Small intestine (tissue), 7 donors: Measurements from ENCODE around the gene PAX8. TPM values are rescaled to one million over a fixed set of nuclear protein-coding genes. Genes with fewer than 3 reads are reported as not detected.

ENCODE experiments used
- DNase-seq, 2 donors: peaks; one replicate each; pipeline versions ENCODE4 v3.0.0 to v3.0.0-alpha.2; 2013
- FAIRE-seq: peaks from 2 replicates; lab custom pipeline; 2012; peaks lifted over from hg19 to GRCh38; lab: Jason Lieb, UNC
- H3K27ac ChIP-seq, 3 donors: one replicate each; pipeline ENCODE4 v1.5.1; 2013; ENCODE audit warnings: low read length in 2 of 3, mild to moderate bottlenecking in 2 of 3, control low read depth in 1 of 3, inconsistent platforms in 1 of 3, low read depth in 1 of 3, moderate library complexity in 1 of 3
- H3K27me3 ChIP-seq, 3 donors: one replicate each; pipeline ENCODE4 v1.6.1; 2013; ENCODE audit warnings: low read length in 3 of 3, inconsistent platforms in 1 of 3; ENCODE audit not compliant: control insufficient read depth in 3 of 3, insufficient read depth in 3 of 3
- H3K36me3 ChIP-seq, 3 donors: one replicate each; pipeline ENCODE4 v1.6.1; 2013; ENCODE audit warnings: low read length in 3 of 3, inconsistent platforms in 1 of 3, low read depth in 1 of 3, mild to moderate bottlenecking in 1 of 3, moderate library complexity in 1 of 3; ENCODE audit not compliant: control insufficient read depth in 3 of 3, insufficient read depth in 2 of 3
- H3K4me1 ChIP-seq, 3 donors: one replicate each; pipeline ENCODE4 v1.6.1; 2013; ENCODE audit warnings: low read length in 2 of 3, inconsistent platforms in 1 of 3, low read depth in 1 of 3, mild to moderate bottlenecking in 1 of 3, moderate library complexity in 1 of 3; ENCODE audit not compliant: control insufficient read depth in 3 of 3, insufficient read depth in 2 of 3
- H3K4me3 ChIP-seq, 3 donors: one replicate each; pipeline ENCODE4 v1.5.1; 2013; ENCODE audit warnings: low read length in 3 of 3, control low read depth in 1 of 3, inconsistent platforms in 1 of 3, low read depth in 1 of 3, mild to moderate bottlenecking in 1 of 3, moderate library complexity in 1 of 3
- H3K9me3 ChIP-seq, 2 donors: one replicate each; pipeline ENCODE4 v1.6.1; 2013; ENCODE audit warnings: low read depth in 1 of 2, low read length in 1 of 2; ENCODE audit not compliant: control insufficient read depth in 2 of 2, insufficient read depth in 1 of 2
- WGBS, 3 donors: extraction: QIAGEN DNeasy Blood & Tissue Kit; methylation state at CpG; one replicate each; pipeline ENCODE4 v1.1.7; 2013; 5-methylcytosine and 5-hydroxymethylcytosine counted together
- polyA plus RNA-seq, 4 donors: library from polyadenylated mRNA; stranded (reverse) in 3 of 4; unstranded in 1 of 4; fragments of 200-250 nt in 3 of 4; fragments of 120-200 nt in 1 of 4; gene quantifications; one replicate each; pipeline versions ENCODE4 v1.2.1 to v1.2.3, GENCODE V29; 2013
- donor health status: healthy with polysubstance abuse.
- donor health status: control.
- donor health status: control.
- donor health status: Bipolar disorder and iron deficiency.
- donor health status: healthy.

PAX8 gene
- polyA plus RNA-seq, 4 donors, result 0.45 to 5.5 (median 2.5) TPM

DNA sequence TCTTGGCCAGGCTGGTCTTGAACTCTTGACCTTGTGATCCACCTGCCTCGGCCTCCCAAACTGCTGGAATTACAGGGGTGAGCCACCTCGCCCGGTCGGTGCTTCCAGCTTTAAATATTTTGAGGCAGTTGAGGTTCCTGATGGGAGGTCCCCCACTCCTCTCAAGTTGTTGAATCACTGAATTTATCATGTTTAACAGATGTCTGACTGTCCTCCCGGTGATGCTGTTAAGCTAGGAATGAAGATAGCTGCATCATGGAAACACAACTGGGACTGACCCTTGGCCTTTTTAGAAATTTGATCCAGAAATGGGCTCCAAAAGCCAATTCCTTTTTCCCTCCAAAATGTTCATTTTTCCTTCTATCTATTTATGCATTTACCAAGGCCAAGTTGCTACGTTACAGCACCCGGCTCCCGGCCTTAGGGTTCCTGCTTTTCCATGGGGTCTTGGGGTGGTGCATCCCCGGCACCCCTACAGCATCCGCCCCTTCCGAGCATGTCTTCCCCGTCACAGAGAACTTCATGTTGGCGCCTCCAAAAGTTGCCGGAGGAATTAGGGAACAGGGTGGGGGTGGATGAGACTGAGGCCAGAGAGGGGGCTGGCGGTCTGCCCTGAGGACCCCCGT, 43.9 kb downstream of the PAX8 start:
- no peak for DNase-seq
- WGBS, 3 donors, result 64 to 91% (median 90%) methylated on average over 16 of the region's 16 CpGs

DNA sequence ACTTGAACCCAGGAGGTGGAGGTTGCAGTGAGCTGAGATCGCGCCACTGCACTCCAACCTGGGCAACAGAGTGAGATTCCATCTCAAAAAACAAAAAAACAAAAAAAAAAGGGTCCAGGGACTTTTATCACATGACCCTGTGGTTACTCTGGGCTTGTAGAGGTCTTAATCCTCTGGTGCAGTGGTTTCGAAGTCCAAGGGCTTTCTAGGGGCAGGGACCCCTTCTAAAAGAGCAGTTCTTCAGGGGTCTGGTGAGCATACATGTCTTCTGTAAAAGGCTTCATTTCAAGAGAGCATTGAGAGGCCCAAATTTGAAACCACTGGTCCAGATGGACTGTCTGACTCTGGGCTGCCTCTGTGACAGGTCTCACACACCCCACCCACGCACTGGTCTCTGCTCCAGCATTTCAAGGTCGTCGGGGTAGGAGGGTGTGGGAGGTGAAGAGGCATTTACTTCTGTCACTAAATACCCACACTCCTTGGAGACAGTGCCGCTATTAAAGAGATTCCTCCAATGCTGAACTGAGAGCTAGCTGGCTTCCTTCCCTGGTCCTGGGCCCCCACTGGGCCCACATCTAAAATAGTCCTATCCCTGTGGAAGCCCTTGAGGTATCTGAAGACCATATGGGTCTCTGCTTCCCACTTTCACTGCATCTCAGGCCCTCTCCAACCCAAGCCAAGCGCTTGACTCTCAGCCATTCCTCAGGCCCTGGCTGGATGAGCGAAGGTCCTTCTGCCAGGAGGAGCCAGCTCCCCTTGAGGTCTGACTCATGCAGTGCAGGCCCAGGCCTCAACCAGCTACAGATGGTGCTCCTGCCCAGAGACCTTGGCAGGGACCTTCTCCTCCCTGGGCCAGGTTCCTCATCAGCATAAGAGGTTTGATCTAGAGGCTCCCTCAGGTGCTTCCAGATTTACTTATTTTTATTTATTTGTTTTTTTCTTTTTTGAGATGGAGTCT, 44.8 kb downstream of the PAX8 start:
- Histone ChIP-seq H3K27ac (no peak overlapping the region), H3K4me3 (no peak overlapping the region), H3K4me1 (peaks cover 2 to 13% (median 7%) of the 10 kb centered on the region in 3 donors), H3K36me3 (no peaks in the 10 kb centered on the region), H3K9me3 (no peaks in the 10 kb centered on the region), H3K27me3 (no peaks in the 10 kb centered on the region)
- WGBS, 3 donors, result 79 to 83% (median 83%) methylated on average over 9 of the region's 9 CpGs
- DNase-seq (peak in 1 of 2 donors; percentile 44), FAIRE-seq (no peak)

More for the DNA sequence above, 43.9 kb downstream of the PAX8 start:
- no peak for FAIRE-seq
- H3K27me3 ChIP-seq, result no peaks in the 10 kb centered on the region
- H3K36me3 ChIP-seq, result peaks cover 0 to 2% (median 0%) of the 10 kb centered on the region in 3 donors
- H3K4me3 ChIP-seq, result peak overlapping the region in 2 of 3 donors; percentile 39 to 69
- no peaks in the 10 kb centered on the region for H3K9me3 ChIP-seq
- no peak overlapping the region for H3K27ac ChIP-seq
- H3K4me1 ChIP-seq, result peaks cover 4 to 9% (median 4%) of the 10 kb centered on the region in 3 donors

DNA sequence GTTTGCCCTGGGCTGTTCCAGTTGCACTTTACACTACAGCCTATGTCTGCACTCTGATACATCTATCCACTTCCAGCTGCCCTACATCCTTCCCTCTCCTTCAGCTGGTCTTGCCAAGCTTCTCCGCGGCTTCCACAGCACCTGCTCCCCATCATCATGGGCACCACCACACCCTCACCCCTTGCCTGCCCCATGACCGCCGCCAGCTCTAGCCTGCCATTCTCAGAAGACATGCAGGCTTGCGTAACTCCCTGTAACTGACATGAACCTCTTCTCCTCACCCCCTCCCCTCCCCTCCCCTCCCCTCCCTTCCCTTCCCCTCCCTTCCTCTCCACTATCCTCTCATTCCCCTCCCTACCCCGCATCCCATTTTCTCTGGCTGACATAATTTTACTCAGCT, 46.0 kb downstream of the PAX8 start:
- Histone ChIP-seq H3K4me1 (peaks cover 2 to 13% (median 7%) of the 10 kb centered on the region in 3 donors), H3K9me3 (no peaks in the 10 kb centered on the region), H3K27ac (no peak overlapping the region), H3K4me3 (no peak overlapping the region), H3K27me3 (no peaks in the 10 kb centered on the region), H3K36me3 (no peaks in the 10 kb centered on the region)
- DNase-seq (no peak), FAIRE-seq (no peak)
- WGBS, 3 donors, result 22 to 66% (median 49%) methylated on average over 6 of the region's 6 CpGs

DNA sequence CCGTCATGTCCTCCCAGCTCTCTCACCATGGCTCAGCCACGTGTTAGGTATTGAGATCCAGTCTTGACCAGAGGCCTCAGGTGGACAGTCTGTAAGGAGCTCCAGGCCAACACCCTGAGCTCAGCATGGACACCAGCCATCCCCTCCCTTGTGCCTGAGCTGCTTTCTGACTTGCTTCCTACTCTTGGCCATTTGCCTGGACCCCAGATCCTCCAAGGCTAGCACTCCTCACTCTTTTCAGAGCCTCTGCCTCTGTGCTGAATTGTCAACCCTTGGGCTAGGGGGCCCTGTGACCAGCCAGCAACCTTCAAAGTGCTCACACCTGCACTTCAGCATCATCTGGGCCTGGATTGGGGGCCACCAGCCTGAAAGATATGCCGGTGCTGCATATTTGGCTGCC, 46.6 kb downstream of the PAX8 start:
- 60 to 90% (median 73%) methylated on average over 3 of the region's 3 CpGs for WGBS, 3 donors
- DNase-seq (no peak), FAIRE-seq (no peak)

DNA sequence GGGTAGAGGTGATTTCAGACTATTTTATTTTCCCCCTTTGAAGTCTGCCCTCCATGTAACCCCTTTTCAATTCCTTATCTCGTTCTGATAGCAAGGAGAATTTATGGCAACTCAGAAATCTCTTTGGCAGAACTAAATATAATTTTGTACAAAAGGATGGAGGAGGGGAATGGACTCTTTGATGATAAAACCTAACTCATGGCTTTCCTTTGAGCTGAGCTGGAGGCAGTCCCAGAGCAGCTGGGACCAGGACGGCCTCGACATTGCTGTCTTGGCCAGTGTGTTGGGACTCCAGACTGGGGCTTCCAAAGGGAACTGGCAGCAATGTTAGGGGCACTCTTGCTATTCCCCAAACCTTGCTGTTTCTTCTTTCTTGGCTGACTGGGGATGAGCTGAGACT, 47.7 kb downstream of the PAX8 start:
- DNase-seq (no peak), FAIRE-seq (no peak)
- Histone ChIP-seq H3K9me3 (no peaks in the 10 kb centered on the region), H3K27ac (no peak overlapping the region), H3K4me3 (no peak overlapping the region), H3K36me3 (no peaks in the 10 kb centered on the region), H3K4me1 (peaks cover 2 to 13% (median 9%) of the 10 kb centered on the region in 3 donors), H3K27me3 (no peaks in the 10 kb centered on the region)
- WGBS, 3 donors, result 16 to 46% (median 31%) methylated on average over 3 of the region's 3 CpGs

More for the DNA sequence above, 46.6 kb downstream of the PAX8 start:
- peaks cover 2 to 13% (median 7%) of the 10 kb centered on the region in 3 donors for H3K4me1 ChIP-seq
- H3K27me3 ChIP-seq, result no peaks in the 10 kb centered on the region
- H3K9me3 ChIP-seq, result no peaks in the 10 kb centered on the region
- H3K4me3 ChIP-seq, result no peak overlapping the region
- no peaks in the 10 kb centered on the region for H3K36me3 ChIP-seq
- no peak overlapping the region for H3K27ac ChIP-seq

DNA sequence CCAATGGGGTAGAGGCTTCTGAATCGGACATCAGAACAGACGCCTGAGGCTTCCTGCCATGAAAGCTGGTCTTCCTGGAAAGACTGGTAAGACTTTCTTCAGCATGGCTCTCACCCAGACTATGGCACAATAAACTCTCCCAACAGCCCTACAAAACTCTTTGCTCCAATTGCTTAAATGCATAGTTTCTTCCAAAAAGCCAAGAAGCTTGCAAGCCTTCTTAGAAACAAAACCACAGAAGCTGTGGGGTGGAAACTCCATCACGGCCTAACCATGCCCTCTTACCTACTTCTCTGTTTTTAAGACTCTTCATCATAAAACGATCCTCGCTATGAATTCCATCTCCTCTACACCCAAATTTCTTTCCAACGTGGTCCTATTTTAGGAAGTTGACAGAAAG, 48.2 kb downstream of the PAX8 start:
- Histone ChIP-seq H3K36me3 (no peaks in the 10 kb centered on the region), H3K9me3 (no peaks in the 10 kb centered on the region), H3K4me3 (no peak overlapping the region), H3K27ac (no peak overlapping the region), H3K4me1 (peaks cover 2 to 13% (median 12%) of the 10 kb centered on the region in 3 donors), H3K27me3 (no peaks in the 10 kb centered on the region)
- DNase-seq (no peak), FAIRE-seq (no peak)
- 24 to 58% (median 39%) methylated on average over 6 of the region's 6 CpGs for WGBS, 3 donors

DNA sequence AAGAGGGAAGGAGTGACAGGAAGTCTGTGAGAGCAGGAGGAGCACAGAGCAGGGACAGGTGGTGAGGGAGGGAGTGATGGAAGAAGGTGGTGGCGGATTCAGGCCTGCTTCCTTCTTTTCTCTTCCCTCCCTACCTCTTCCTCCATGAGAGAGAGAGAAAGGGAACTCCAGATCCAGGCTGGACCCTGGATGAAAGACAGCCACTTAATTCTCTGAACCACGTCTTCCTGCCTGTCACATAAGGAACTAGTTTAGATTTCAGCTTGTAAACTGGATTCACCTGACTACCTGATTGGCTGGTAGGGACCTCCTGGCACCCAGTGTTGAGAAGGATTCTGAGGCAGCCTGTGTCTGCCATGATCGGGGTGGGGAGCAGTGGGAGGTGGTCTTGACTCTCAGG, 48.9 kb downstream of the PAX8 start:
- Histone ChIP-seq H3K4me1 (peaks cover 2 to 14% (median 13%) of the 10 kb centered on the region in 3 donors), H3K27ac (no peak overlapping the region)
- WGBS, 3 donors, result 40 to 71% (median 57%) methylated on average over 3 of the region's 3 CpGs

DNA sequence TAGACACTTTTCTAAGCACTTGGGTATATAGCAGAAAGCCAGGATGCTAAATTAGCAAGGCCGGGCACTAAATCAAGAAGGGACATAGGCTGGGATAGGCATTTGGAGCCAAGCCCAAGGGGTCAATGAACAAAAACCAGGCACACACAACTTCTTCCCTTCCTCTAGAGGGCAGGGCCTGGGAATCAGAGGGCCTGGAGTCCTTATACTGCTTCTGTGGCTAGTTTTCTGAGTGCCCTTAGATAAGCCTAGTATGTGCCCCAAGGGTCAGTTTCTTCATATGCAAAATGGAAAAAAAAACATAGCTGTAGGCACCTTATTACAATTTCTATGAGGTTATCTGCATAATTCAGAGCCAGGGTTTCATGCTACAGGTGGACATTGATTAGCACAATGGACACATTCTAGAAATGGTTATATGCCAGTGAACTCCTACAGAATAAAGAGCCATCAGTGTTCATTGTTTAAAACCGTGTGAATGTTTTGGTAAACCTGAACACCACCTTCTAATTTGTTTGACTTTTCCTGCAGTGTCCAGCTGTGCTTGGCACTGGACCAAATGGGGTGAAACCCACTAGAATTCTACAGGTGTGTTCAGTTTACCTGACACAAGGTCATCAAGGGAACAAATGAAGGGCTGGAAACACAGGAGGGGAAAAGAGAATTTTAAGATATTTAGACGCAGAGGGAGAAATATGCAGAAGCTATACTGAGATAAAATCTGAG, 49.6 kb downstream of the PAX8 start:
- H3K9me3 ChIP-seq, result no peaks in the 10 kb centered on the region
- H3K36me3 ChIP-seq, result no peaks in the 10 kb centered on the region
- H3K27ac ChIP-seq, result no peak overlapping the region
- 36 to 50% (median 47%) methylated on average over 3 of the region's 3 CpGs for WGBS, 3 donors
- peaks cover 2 to 14% (median 13%) of the 10 kb centered on the region in 3 donors for H3K4me1 ChIP-seq
- peak in 1 of 2 donors; percentile 54 for DNase-seq
- H3K4me3 ChIP-seq, result no peak overlapping the region
- H3K27me3 ChIP-seq, result no peaks in the 10 kb centered on the region
- no peak for FAIRE-seq

More for the DNA sequence above, 48.9 kb downstream of the PAX8 start:
- H3K36me3 ChIP-seq, result no peaks in the 10 kb centered on the region
- DNase-seq (no peak), FAIRE-seq (no peak)
- no peaks in the 10 kb centered on the region for H3K27me3 ChIP-seq
- no peak overlapping the region for H3K4me3 ChIP-seq
- no peaks in the 10 kb centered on the region for H3K9me3 ChIP-seq
